Endothelial cell of umbilical vein (primary cell): ENCODE results near the gene TCAP.

Source experiments
- CTCF ChIP-seq, 2 donors: IDR thresholded peaks; 1 replicate in 1 of 2; 2 replicates in 1 of 2; pipeline ENCODE4 v1.5.1; 2011; ENCODE audit warnings: low read length in 2 of 2, mild to moderate bottlenecking in 2 of 2, moderate library complexity in 2 of 2, control low read depth in 1 of 2, inconsistent platforms in 1 of 2, low read depth in 1 of 2; ENCODE audit not compliant: insufficient read depth in 1 of 2; ENCODE audit errors: extremely low read depth in 1 of 2
- FOS ChIP-seq: IDR thresholded peaks from 2 replicates; pipeline ENCODE4 v1.6.1; 2011; ENCODE audit warnings: mild to moderate bottlenecking, low read length, moderate library complexity, borderline replicate concordance; ENCODE audit not compliant: insufficient read depth
- MAX ChIP-seq: IDR thresholded peaks from 2 replicates; pipeline ENCODE4 v1.6.1; 2011; ENCODE audit not compliant: insufficient read depth, insufficient read length
- POLR2A ChIP-seq: IDR thresholded peaks from 2 replicates; pipeline ENCODE4 v1.6.1; 2012; ENCODE audit warnings: low read depth, mild to moderate bottlenecking, control low read depth, low read length
- POLR2AphosphoS5 ChIP-seq: IDR thresholded peaks from 2 replicates; pipeline ENCODE4 v1.6.1; 2012; ENCODE audit warnings: low read depth, mild to moderate bottlenecking, control low read depth, low read length, moderate library complexity; ENCODE audit not compliant: insufficient read depth

- TF ChIP-seq POLR2A (no peak), CTCF (IDR thresholded peaks at IDR 0.05; ENCODE audit: extremely low read depth in 1 of 2, insufficient read depth in 1 of 2, low read depth in 1 of 2, low read length in 2 of 2) (no peak), POLR2AphosphoS5 (no peak), FOS (no peak), MAX (no peak)
These were observed 46.7 kb downstream of the TCAP start for GRCh38 chr17:39711851-39712250.
